ENCODE data around the gene DLL3.

GRCh38 chr19:39449116-39449797 is 49.5 kb upstream of the DLL3 start:
- TF ChIP-seq CTCF (IDR thresholded peaks at IDR 0.05) (no peak), POLR2A (IDR thresholded peaks at IDR 0.05) (no peak)

Measured in heart left ventricle (tissue), 13 donors.